ENCODE data around the gene CLEC9A.

CLEC9A gene

DNA sequence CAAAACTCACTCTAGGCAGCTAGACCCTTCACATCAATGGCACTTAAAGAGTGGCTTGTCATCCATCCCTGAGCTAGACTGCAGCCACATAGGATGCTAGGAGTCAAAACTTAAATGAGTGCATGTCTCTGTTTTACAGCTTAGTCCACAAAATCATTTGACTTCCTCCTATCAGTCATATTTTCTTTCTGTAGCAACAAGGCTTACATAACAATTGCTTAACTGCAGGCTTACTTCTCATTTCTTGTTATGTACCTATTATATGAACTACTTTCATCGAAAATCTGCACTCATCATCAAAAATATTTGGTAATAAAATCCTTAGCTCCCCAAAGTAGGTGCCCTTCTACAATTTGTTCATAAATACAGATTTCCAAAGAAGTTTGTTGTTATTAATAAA, 38.2 kb downstream of the CLEC9A start:
- Histone ChIP-seq H3K36me3 (no peaks in the 10 kb centered on the region), H3K4me3 (ENCODE audit: low read depth, low read length) (no peak overlapping the region), H3K9me3 (ENCODE audit: severe bottlenecking) (no peaks in the 10 kb centered on the region), H3K27me3 (ENCODE audit: insufficient read depth, low read depth, severe bottlenecking) (no peaks in the 10 kb centered on the region), H3K27ac (no peak overlapping the region)
- DNase-seq = no peak
- TF ChIP-seq, protein P1, sequence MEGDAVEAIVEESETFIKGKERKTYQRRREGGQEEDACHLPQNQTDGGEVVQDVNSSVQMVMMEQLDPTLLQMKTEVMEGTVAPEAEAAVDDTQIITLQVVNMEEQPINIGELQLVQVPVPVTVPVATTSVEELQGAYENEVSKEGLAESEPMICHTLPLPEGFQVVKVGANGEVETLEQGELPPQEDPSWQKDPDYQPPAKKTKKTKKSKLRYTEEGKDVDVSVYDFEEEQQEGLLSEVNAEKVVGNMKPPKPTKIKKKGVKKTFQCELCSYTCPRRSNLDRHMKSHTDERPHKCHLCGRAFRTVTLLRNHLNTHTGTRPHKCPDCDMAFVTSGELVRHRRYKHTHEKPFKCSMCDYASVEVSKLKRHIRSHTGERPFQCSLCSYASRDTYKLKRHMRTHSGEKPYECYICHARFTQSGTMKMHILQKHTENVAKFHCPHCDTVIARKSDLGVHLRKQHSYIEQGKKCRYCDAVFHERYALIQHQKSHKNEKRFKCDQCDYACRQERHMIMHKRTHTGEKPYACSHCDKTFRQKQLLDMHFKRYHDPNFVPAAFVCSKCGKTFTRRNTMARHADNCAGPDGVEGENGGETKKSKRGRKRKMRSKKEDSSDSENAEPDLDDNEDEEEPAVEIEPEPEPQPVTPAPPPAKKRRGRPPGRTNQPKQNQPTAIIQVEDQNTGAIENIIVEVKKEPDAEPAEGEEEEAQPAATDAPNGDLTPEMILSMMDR (IDR thresholded peaks at IDR 0.05; ENCODE audit: low read depth, low read length) = no peak

DNA sequence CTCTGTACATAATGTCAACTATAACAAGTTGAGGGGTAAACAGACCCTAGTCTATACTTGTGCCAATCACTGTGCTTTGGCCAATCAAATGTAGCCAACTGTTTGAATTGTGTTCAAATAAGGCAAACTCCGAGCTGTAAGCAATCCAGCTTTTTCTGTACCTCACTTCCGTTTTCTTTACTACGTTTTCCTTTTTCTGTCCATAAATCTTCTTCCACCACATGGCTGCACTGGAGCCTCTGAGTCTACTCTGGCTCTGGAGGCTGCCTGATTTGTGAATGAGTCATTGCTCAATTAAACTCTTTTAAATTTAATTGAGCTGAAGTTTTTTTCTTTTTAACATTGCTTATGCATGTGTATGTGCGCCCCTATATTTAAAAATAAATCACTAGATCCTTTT, 38.6 kb downstream of the CLEC9A start:
- Histone ChIP-seq H3K27me3 (ENCODE audit: insufficient read depth, low read depth, severe bottlenecking) (no peaks in the 10 kb centered on the region), H3K27ac (no peak overlapping the region), H3K36me3 (no peaks in the 10 kb centered on the region), H3K9me3 (ENCODE audit: severe bottlenecking) (no peaks in the 10 kb centered on the region), H3K4me3 (ENCODE audit: low read depth, low read length) (no peak overlapping the region)
- TF ChIP-seq, protein P1 (IDR thresholded peaks at IDR 0.05; ENCODE audit: low read depth, low read length) = no peak
- no peak for DNase-seq

DNA sequence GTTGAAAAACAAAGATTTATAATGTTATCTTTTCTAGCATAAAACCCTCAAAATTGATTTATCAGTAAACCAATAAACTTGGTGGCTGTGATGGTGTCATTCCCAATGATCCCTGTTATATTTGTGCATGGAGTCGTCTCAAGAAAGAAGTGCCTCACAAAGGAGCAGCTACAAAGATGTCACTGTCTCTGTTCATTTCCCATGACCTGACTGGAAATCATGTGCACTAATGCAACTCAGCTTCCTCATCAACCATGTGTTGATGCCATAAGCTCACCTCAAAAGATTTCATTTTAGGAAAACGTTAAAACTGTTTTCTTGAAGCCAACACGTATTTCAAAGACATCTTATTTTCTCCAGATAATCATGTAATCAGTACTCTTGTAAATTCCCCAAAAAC, 39.5 kb downstream of the CLEC9A start:
- DNase-seq = no peak
- Histone ChIP-seq H3K27ac (no peak overlapping the region), H3K9me3 (ENCODE audit: severe bottlenecking) (no peaks in the 10 kb centered on the region), H3K36me3 (no peaks in the 10 kb centered on the region), H3K27me3 (ENCODE audit: insufficient read depth, low read depth, severe bottlenecking) (no peaks in the 10 kb centered on the region), H3K4me3 (ENCODE audit: low read depth, low read length) (no peak overlapping the region)
- TF ChIP-seq, protein P1 (IDR thresholded peaks at IDR 0.05; ENCODE audit: low read depth, low read length) = no peak

DNA sequence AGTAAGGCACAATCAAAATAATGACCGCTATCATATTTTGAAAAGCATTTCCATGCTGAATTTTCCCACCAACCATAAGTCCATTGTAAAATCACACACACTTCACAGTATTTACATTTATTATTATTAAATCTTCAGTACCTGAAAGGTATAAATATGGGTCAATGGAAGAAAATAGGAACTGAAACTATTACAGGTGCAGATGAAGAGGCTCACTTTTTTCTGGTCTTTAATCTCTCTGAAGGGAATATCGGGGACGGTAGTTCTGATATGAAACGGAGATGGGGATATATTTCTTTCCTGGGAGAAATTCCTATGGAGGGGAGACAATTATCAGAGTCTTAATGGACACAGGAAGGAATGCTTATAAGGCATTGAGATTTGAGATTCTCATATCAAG, 39.9 kb downstream of the CLEC9A start:
- TF ChIP-seq, protein P1 (IDR thresholded peaks at IDR 0.05; ENCODE audit: low read depth, low read length) = no peak
- Histone ChIP-seq H3K27ac (no peak overlapping the region), H3K4me3 (ENCODE audit: low read depth, low read length) (no peak overlapping the region)

DNA sequence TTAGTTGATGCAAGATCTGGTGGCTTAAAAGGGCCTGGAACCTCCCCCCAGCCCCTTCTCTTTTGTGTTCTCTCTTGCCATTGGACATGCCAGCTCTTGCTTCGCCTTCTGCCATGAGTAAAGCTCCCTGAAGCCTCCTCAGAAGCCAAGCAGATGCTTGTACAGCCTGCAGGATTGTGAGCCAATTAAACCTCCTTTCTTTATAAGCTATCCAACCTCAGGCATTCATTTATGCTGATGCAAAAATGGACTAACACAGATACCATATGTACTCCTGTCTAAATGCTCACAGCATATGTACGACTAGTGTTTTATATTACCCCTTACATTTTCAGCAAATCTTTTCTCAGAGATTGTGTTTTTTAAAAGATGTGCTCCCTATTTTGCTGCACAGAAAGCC, 41.6 kb downstream of the CLEC9A start:
- H3K4me3 ChIP-seq (ENCODE audit: low read depth, low read length) = no peak overlapping the region
- no peaks in the 10 kb centered on the region for H3K9me3 ChIP-seq (ENCODE audit: severe bottlenecking)
- TF ChIP-seq, protein P1 (IDR thresholded peaks at IDR 0.05; ENCODE audit: low read depth, low read length) = no peak
- no peaks in the 10 kb centered on the region for H3K36me3 ChIP-seq
- no peak for DNase-seq
- no peak overlapping the region for H3K27ac ChIP-seq
- no peaks in the 10 kb centered on the region for H3K27me3 ChIP-seq (ENCODE audit: insufficient read depth, low read depth, severe bottlenecking)

More for the DNA sequence above, 39.9 kb downstream of the CLEC9A start:
- Histone ChIP-seq H3K36me3 (no peaks in the 10 kb centered on the region), H3K9me3 (ENCODE audit: severe bottlenecking) (no peaks in the 10 kb centered on the region), H3K27me3 (ENCODE audit: insufficient read depth, low read depth, severe bottlenecking) (no peaks in the 10 kb centered on the region)
- no peak for DNase-seq

DNA sequence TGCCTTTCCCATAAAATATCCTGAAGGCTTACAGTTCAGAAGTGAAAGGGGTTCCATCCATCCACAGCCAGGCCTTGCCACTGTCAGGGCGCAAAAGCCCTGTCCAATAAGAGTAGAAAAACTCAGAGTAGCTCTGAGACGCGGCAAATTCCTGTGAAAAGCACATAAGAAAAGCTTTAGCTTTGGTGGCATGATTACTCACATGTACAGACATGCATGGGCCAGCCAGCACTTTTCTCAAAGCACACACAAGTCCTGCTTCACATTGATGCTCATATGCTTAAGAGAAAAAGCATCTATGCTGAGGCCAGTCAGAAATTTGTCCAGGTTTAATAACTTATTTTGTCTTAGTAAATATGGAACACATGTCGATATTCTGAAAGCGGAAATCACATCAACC, 42.8 kb downstream of the CLEC9A start:
- DNase-seq = no peak
- Histone ChIP-seq H3K27ac (no peak overlapping the region), H3K27me3 (ENCODE audit: insufficient read depth, low read depth, severe bottlenecking) (no peaks in the 10 kb centered on the region), H3K9me3 (ENCODE audit: severe bottlenecking) (no peaks in the 10 kb centered on the region), H3K4me3 (ENCODE audit: low read depth, low read length) (no peak overlapping the region), H3K36me3 (no peaks in the 10 kb centered on the region)
- TF ChIP-seq, protein P1 (IDR thresholded peaks at IDR 0.05; ENCODE audit: low read depth, low read length) = no peak

Measured in WERI-Rb-1 (cell line).